ENCODE measurements around the gene HCST. TPM values are rescaled to one million over a fixed set of nuclear protein-coding genes. Genes with fewer than 3 reads are reported as not detected.

Gene HCST
- total and polyA plus RNA-seq, 2 of the 4 experiments (the other 2 are of a cell fraction): 1.5 TPM; not detected in 1

DNA sequence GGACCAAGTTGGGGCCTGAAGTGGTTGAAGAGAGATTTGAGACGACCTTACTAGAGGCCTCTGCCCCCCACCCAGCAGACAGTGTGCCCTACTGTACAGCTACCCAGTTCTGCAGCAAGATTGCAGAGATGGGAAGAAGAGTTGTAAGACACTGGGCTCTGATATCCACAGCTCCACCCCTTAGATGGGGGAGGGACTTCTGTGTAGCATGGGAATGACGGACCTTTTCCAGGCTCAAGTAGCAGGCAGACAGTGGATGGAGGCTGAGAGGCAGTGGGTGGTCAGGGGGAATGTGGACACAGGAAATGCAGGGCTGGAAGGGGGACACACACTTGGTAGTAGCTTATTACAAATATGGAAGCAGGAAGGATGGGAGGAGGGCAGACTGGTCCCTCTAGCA is 46.8 kb downstream of the HCST start:
- intact Hi-C loops (cut with micrococcal nuclease): no loop called here
- Histone ChIP-seq H3K4ac (ENCODE audit: low read depth, low read length) (no peak overlapping the region), H4K8ac (ENCODE audit: low read depth in 2 of 2, low read length in 2 of 2) (no peak overlapping the region), H4K5ac (ENCODE audit: low read depth, low read length) (no peak overlapping the region), H3K79me1 (ENCODE audit: low read depth in 1 of 2, low read length in 2 of 2) (no peaks in the 10 kb centered on the region), H3K9ac (ENCODE audit: low read depth, low read length) (no peak overlapping the region), H4K91ac (ENCODE audit: insufficient read depth, low read depth, low read length) (no peak overlapping the region), H2BK120ac (ENCODE audit: low read depth, low read length) (no peak overlapping the region), H3K9me1 (ENCODE audit: insufficient read depth, low read length) (0 out of 2 replicates have a peak, but pooled peaks cover 7% of the 10 kb centered on the region), H4K20me1 (ENCODE audit: insufficient read depth, low read length) (peaks cover 7% of the 10 kb centered on the region), H3K4me1 (ENCODE audit: control insufficient read depth, insufficient read depth, low read length) (no peaks in the 10 kb centered on the region), H3K4me3 (ENCODE audit: insufficient read depth, low read depth, low read length) (no peak overlapping the region), H2AFZ (replicated peaks; ENCODE audit: low read length, poor library complexity) (no peak overlapping the region), H3K9me3 (ENCODE audit: control insufficient read depth, insufficient read depth, low read length) (no peaks in the 10 kb centered on the region), H2AK9ac (replicated peaks; ENCODE audit: low read depth, low read length, poor library complexity) (no peak overlapping the region), H3K27me3 (ENCODE audit: control insufficient read depth, insufficient read depth, low read length) (peaks cover 10% of the 10 kb centered on the region; the same call in 1 of the 2 replicates), H2BK15ac (ENCODE audit: low read depth, low read length) (no peak overlapping the region), H3K56ac (ENCODE audit: extremely low read depth, insufficient read depth, low read length) (no peak overlapping the region), H3K36me3 (ENCODE audit: control insufficient read depth, insufficient read depth, low read length) (peaks cover 2% of the 10 kb centered on the region; the same call in 1 of the 2 replicates), H2AK5ac (ENCODE audit: low read depth, low read length) (no peak overlapping the region), H3K23ac (ENCODE audit: low read depth, low read length) (no peak overlapping the region), H2BK20ac (ENCODE audit: low read depth, low read length) (no peak overlapping the region), H3K4me2 (ENCODE audit: low read depth, low read length) (no peak overlapping the region), H3K27ac (ENCODE audit: insufficient read depth, low read length) (no peak overlapping the region), H2BK5ac (ENCODE audit: low read depth, low read length, poor library complexity, severe bottlenecking) (no peak overlapping the region), H3K14ac (replicated peaks; ENCODE audit: low read depth, low read length) (no peak overlapping the region), H3K18ac (ENCODE audit: low read depth, low read length) (no peak overlapping the region)
- no TSS peak for BruUV-seq (replicated peaks)
- DNase-seq (no peak), ATAC-seq (ENCODE audit: low read depth) (no peak; the same call in 1 of the 2 replicates)
- ChIA-PET CTCF (no interaction called here), POLR2A (ENCODE audit: unreplicated experiment) (interaction anchor here (0.5 kb wide), 1 partner anchor 51 kb away, joined by 3 read pairs; no protein-coding TSS in a partner anchor)
- dilution Hi-C loops (cut with HindIII; ENCODE audit: low sequenced_read_pairs, unreplicated experiment): no loop called here
- in situ Hi-C loops (cut with MboI; ENCODE audit: low sequenced_read_pairs): no loop called here
- no CpG with 5 or more reads among the region's 2 CpGs for WGBS, 2 experiments (ENCODE audit: extremely low coverage in 2 of 2, insufficient read length in 1 of 2)
- TF ChIP-seq CHD1 (IDR thresholded peaks at IDR 0.05; ENCODE audit: low read depth, low read length) (no peak), FOS (IDR thresholded peaks at IDR 0.05; ENCODE audit: low read depth, low read length) (no peak), MAFK (IDR thresholded peaks at IDR 0.05; ENCODE audit: low read depth, low read length) (no peak), CEBPB (IDR thresholded peaks at IDR 0.05; ENCODE audit: low read depth, low read length) (no peak), NFE2L2 (IDR thresholded peaks at IDR 0.05; ENCODE audit: low read depth, low read length) (no peak), SMC3 (IDR thresholded peaks at IDR 0.05; ENCODE audit: low read depth, low read length) (no peak), RCOR1 (IDR thresholded peaks at IDR 0.05; ENCODE audit: insufficient replicate concordance, low read length) (no peak), MAZ (IDR thresholded peaks at IDR 0.05; ENCODE audit: borderline replicate concordance, low read depth, low read length) (no peak), MXI1 (IDR thresholded peaks at IDR 0.05; ENCODE audit: borderline replicate concordance, low read depth, low read length) (no peak), POLR2A (IDR thresholded peaks at IDR 0.05; ENCODE audit: low read depth, low read length) (no peak), RFX5 (IDR thresholded peaks at IDR 0.05; ENCODE audit: low read depth, low read length) (no peak), BHLHE40 (IDR thresholded peaks at IDR 0.05; ENCODE audit: low read depth, low read length) (no peak), RAD21 (IDR thresholded peaks at IDR 0.05; ENCODE audit: low read length) (no peak)
- TF ChIP-seq, protein P1, sequence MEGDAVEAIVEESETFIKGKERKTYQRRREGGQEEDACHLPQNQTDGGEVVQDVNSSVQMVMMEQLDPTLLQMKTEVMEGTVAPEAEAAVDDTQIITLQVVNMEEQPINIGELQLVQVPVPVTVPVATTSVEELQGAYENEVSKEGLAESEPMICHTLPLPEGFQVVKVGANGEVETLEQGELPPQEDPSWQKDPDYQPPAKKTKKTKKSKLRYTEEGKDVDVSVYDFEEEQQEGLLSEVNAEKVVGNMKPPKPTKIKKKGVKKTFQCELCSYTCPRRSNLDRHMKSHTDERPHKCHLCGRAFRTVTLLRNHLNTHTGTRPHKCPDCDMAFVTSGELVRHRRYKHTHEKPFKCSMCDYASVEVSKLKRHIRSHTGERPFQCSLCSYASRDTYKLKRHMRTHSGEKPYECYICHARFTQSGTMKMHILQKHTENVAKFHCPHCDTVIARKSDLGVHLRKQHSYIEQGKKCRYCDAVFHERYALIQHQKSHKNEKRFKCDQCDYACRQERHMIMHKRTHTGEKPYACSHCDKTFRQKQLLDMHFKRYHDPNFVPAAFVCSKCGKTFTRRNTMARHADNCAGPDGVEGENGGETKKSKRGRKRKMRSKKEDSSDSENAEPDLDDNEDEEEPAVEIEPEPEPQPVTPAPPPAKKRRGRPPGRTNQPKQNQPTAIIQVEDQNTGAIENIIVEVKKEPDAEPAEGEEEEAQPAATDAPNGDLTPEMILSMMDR (conservative IDR thresholded peaks at IDR 0.05; ENCODE audit: low read depth, low read length): no peak
- TF ChIP-seq, protein P2, sequence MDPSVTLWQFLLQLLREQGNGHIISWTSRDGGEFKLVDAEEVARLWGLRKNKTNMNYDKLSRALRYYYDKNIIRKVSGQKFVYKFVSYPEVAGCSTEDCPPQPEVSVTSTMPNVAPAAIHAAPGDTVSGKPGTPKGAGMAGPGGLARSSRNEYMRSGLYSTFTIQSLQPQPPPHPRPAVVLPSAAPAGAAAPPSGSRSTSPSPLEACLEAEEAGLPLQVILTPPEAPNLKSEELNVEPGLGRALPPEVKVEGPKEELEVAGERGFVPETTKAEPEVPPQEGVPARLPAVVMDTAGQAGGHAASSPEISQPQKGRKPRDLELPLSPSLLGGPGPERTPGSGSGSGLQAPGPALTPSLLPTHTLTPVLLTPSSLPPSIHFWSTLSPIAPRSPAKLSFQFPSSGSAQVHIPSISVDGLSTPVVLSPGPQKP (IDR thresholded peaks at IDR 0.05; ENCODE audit: borderline replicate concordance, low read depth, low read length): no peak
- TF ChIP-seq, protein P3, sequence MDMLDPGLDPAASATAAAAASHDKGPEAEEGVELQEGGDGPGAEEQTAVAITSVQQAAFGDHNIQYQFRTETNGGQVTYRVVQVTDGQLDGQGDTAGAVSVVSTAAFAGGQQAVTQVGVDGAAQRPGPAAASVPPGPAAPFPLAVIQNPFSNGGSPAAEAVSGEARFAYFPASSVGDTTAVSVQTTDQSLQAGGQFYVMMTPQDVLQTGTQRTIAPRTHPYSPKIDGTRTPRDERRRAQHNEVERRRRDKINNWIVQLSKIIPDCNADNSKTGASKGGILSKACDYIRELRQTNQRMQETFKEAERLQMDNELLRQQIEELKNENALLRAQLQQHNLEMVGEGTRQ (IDR thresholded peaks at IDR 0.05; ENCODE audit: low read depth, low read length): no peak

Measured in IMR-90 (cell line).